ENCODE data around the gene KLHL26. TPM values are rescaled to one million over a fixed set of nuclear protein-coding genes. Genes with fewer than 3 reads are reported as not detected.
A peak's percentile ranks its signal among the peaks of the same experiment; 100 is the strongest.

Gene KLHL26
- total and polyA plus RNA-seq, 2 of the 13 experiments (the other 11 are each of a cell fraction or from before 2014, with no cell fraction given) = 1.5 to 1.7 TPM

GRCh38 chr19:18589380-18590272 lies 47.2 kb upstream of the KLHL26 start (continued):
- peak; percentile 47; the same call in 1 of the 2 replicates for TF ChIP-seq TFE3 (CRISPR knock-in tag; IDR thresholded peaks at IDR 0.05)
- TF ChIP-seq U2AF1 (optimal IDR thresholded peaks at IDR 0.05; ENCODE audit: low read depth, low read length) = no peak
- peak; percentile 94 for TF ChIP-seq ZFYVE20 (CRISPR knock-in tag; IDR thresholded peaks at IDR 0.05; ENCODE audit: borderline replicate concordance, low read depth)
- TF ChIP-seq PBX2 (CRISPR knock-in tag; IDR thresholded peaks at IDR 0.05) = no peak
- TF ChIP-seq ZHX2 (IDR thresholded peaks at IDR 0.05; ENCODE audit: low read depth) = 0 out of 2 replicates have a peak, but pooled peaks have one; percentile 39
- TF ChIP-seq ZHX2 (CRISPR knock-in tag; IDR thresholded peaks at IDR 0.05; ENCODE audit: borderline replicate concordance) = peak; percentile 97
- TF ChIP-seq NCOR1 (IDR thresholded peaks at IDR 0.05; ENCODE audit: borderline replicate concordance, low read length) = no peak
- peak; percentile 98; the same call in 1 of the 2 replicates for TF ChIP-seq ZNF318 (CRISPR knock-in tag; IDR thresholded peaks at IDR 0.05)
- TF ChIP-seq RORA (CRISPR knock-in tag; IDR thresholded peaks at IDR 0.05) = no peak
